HG02678 (cell line): ENCODE measurements around the gene SLC25A44.

Experiments used
- ATAC-seq: cut with Tn5 transposase; IDR thresholded peaks from one replicate; pipeline ENCODE4 v1.9.1; 2021; ENCODE audit warnings: mild to moderate bottlenecking, moderate library complexity; ENCODE audit not compliant: unreplicated experiment

The SLC25A44 gene

DNA sequence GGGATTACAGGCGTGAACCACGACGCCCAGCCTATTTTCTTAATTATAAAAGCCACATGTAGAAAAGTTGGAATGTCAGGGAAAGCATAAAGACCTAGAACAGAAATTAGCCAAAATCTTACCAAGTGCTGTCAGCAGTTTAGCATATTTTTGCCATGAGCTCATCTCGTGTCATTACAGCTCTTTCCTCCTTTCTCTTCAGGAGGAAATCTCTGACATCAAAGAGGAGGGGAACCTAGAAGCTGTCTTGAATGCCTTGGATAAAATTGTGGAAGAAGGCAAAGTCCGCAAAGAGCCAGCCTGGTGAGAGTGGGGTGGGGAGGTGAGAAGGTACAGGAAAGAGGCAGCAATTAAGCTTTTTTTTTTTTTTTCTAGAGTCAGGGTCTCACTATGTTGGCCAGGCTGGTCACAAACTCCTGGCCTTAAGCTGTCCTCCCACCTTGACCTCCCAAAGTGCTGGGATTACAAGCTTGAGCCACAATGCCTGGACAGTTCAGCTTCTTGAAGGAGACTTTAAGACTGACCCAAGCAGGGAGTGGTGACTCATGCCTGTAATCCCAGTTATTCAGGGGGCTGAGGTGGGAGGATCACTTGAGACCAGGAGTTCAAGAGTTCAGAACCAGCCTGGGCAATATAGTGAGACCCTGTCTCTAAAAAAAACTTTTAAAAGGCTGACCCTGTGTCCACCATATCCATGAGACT is 39.7 kb downstream of the SLC25A44 start:
- no peak for ATAC-seq

DNA sequence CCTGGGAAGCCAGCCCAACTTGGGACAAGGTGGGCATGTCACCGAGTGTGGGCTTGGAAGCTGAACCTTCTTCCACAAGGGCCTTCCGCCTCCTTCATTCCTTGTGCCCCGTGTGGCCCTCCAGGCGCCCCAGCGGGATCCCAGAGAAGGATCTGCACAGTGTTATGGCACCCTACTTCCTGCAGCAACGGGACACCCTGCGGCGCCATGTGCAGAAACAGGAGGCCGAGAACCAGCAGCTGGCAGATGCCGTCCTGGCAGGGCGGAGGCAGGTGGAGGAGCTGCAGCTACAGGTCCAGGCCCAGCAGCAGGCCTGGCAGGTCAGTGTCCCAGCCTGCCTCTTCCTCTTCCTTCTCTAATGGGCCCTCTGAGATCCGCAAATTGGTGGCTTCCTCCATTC is 42.3 kb downstream of the SLC25A44 start:
- ATAC-seq: no peak

DNA sequence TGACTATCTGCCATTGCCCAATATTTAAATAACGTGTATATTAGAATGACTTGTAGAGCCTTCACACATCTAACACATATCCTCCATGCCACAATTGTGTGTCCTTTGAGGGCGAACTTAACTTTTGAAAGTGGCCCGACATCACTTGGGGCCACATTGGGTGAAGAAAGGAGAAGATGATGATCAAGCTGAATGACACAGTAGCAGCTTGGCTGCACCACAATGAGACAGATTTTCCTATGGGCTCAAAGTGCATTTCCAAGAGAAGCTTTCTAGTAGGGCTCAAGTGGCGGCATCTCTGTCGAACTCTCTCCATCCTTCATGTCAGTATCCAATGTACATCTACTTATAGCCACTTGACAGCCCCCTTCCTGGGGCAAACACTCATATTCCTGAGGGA is 44.3 kb downstream of the SLC25A44 start:
- no peak for ATAC-seq

DNA sequence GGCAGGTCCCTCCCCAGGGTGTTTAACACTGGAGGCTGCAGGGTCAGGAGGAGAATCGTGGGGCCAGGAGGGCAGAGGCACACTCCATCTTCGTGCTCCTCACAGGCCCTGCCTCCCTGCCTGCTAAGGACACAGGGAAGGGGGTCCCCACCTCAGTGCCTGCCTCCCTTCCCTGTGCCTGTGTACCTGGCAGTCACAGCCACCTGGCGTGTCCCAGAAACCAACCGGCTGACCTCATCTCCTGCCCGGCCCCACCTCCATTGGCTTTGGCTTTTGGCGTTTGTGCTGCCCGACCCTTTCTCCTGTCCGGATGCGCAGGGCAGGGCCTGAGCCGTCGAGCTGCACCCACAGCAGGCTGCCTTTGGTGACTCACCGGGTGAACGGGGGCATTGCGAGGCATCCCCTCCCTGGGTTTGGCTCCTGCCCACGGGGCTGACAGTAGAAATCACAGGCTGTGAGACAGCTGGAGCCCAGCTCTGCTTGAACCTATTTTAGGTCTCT is 47.5 kb downstream of the SLC25A44 start:
- ATAC-seq: no peak

DNA sequence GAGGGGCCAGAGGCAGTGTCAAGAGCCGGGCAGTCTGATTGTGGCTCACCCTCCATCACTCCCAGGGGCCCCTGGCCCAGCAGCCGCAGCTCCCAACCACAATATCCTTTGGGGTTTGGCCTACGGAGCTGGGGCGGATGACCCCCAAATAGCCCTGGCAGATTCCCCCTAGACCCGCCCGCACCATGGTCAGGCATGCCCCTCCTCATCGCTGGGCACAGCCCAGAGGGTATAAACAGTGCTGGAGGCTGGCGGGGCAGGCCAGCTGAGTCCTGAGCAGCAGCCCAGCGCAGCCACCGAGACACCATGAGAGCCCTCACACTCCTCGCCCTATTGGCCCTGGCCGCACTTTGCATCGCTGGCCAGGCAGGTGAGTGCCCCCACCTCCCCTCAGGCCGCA is 48.0 kb downstream of the SLC25A44 start, which contains the start of gene BGLAP:
TSS of gene BGLAP (plus strand) at position 259 of the 400 bp plus-strand sequence. CDS start at position 307, 48 bp downstream.
- ATAC-seq: no peak

DNA sequence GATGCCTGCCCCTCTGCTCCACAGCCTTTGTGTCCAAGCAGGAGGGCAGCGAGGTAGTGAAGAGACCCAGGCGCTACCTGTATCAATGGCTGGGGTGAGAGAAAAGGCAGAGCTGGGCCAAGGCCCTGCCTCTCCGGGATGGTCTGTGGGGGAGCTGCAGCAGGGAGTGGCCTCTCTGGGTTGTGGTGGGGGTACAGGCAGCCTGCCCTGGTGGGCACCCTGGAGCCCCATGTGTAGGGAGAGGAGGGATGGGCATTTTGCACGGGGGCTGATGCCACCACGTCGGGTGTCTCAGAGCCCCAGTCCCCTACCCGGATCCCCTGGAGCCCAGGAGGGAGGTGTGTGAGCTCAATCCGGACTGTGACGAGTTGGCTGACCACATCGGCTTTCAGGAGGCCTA is 48.8 kb downstream of the SLC25A44 start:
- no peak for ATAC-seq

DNA sequence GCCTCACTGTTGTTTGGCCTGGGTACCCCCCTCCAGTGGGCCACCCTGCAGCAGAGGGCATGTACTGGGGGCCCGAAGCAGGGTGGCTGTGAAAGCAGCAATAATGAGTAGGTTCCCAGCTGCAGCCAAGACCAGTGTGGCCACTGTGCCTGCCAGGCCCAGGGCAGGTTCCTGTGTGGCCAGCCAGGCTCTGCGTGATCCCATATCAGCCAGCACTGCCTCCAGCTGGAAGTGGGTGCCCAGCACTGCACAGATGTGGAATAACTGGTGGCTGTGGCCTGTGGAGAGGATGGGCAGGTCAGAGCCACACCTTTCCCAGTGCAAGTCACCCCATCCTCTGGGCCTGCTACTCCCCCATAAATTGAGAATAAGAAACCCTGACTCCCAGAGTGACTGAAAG is 50.2 kb downstream of the SLC25A44 start:
- ATAC-seq: no peak

DNA sequence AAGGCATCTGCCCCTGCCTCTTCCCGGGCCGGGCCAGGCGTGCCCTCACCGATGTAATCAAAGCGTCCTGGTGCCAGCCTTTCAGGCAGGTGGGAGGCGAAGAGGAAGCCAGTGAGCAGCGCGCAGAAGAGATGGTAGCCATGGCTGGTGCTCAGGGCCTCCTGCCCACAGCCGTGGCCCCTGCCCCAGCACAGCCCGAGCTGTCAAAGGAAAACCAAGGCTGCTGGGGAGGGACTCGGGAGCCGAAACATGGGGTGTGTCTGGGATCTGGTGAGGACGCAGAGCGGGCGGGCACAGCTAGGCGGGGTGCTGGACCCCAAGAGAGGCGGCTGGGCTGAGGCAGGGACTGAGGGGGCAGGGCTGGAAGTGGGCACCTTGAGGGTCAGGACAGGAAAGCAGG is 50.8 kb downstream of the SLC25A44 start:
- ATAC-seq: no peak

DNA sequence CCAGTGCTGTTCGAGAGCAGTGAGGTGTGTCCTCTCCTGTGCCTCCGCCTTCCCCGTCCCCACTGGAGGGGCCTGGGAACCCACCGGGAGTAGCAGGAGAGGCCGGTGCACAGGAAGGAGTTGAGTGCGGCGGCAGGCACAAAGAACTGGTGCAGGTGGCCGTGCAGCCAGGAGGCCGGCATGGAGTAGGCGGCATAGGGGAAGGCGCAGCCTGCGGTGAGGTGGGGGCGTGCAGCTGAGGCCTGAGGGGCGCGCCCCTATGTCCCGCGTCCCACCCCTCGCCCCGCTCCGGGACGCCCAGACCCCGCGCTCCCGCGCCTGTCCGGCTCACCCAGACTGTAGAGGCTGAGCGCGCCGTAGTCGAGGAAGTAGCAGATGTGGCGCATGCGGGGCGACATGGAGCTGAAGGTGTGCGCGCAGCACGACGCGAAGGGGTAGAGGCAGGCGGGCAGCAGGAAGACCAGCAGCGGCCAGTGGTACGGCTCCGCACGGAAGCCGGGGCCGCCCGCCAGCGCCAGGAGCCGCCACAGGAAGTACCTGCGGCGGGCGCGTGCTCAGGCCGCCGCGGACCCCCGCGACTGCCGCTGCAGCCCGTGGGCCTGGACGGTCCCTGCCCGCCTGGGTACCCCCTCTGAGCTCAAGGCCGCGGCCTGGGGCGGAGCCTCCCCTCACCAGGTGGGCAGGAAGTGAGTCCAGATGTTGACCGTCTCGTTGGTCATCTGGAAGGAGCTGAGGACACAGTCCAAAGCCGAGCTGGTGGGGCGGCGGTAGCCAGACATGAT is 51.7 kb downstream of the SLC25A44 start:
- ATAC-seq: no peak

DNA sequence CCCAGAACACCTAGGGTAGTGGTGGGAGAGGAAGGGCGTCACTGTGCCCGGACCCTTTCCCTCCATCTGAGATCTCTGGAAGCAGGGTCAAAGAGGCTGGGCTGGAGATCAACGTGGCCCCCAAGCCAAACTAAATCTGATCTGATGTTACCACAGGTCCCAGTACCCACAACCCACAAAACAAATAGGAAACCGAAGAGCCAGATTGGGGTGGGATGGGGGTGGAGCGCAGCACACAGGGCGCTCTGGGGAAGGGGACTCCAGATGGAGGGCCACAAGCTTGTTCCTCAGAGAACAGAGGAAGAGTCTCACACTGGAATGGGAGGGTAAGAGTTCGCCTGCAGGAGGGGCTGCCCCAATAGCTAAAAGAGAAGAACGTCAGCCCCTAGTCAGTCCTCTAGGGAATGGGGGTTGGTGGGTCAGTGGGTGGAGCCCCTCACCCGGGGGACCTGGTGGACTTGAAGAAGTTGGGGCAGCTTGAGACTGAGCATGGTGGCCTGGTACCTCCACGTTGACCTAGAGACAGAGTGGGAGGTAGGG is 52.4 kb downstream of the SLC25A44 start:
- no peak for ATAC-seq

DNA sequence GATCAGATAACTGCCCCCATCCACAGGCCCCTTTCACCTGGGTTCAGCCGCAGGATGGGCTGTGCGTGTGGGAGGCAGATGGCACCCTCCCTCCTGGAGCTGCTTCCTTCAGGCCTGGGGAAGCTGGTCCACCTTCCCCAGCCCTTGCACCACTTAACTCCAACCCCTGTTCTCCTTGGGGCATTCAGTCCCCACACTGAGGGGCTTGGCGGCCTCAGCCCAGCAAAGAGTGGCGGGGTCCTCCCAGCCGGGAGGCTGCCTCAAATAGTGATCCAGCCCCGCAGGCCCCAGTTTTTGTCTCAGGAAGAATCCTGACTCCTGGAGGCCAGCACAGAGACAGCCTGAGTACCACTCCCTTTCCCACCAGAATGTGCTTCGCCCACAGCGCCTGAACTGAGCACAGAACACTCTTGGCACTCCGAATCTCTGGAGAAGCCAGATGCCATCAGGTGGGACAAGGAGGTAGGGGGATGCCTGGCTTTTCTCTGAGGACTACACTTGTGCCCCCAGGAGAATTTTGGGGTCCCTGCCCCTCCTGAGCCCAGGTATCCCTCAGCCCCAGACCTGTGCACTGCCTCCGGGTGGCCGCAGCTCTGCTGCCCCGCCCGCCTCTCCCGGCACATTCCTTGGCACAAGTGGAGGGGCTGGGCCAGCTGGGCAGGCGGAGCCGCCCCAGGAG is 53.0 kb downstream of the SLC25A44 start:
- ATAC-seq: no peak

DNA sequence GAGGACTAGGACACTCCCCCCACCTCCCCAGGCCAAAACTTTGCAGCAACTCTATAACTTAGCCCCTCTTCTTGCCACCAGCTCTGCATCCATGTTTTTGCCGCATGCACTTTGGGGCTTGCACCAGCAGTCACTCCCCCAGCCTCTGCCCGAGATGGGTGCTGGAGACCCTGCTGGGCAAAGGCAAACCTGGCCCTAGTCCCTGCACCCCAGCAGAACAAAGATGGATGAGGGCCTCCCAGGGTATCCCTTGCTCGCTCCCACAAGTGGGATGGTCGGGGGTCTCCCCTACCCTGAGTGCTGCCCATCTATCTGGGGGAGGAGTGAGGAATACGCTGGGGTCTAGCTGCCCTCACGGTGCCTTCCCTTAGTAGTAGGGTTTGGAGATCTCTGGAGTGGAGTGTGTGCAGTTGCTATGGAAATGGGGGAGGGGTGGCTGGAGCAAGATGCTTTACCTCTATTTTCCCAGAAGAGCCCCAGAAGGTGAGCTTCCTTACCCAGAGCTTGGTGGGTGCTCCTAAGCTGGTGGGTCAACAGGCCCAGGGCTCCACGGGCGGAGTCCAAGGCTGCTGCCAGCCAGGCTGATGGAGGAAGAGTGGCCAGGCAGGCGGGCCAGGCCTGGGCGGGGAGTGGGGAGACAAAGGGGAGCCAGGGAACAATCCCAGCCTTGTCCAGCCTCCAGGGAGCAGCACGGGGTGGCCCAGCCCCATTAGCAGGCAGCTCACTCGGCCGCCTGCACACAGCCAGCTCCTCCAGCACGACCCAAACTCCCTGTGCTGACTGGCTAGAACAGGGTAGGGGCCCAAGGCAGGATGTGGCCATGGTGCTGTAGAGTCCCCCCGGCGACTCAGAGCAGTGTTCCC is 53.8 kb downstream of the SLC25A44 start, which contains the start of gene PAQR6:
TSS of gene PAQR6 (minus strand) at position 597 of the 863 bp plus-strand sequence. CDS start 1,325 bp downstream, outside the sequence.
- ATAC-seq: no peak

DNA sequence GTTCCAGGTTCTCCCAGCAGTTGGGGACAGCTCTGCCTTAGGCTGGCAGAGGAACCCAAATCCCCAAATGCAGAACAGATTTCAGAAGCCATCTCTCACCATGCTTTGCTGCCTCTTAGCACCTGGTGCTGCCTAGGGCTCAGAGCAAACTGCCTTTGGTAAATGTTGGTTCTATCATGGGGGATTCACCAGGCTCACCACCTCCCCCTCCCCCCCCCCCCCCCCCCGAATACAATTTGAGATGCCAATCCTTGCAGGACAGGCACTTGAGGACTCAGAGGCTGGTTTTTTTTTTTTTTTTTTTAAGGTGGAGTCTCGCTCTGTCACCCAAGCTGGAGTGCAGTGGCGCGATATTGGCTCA is 54.4 kb downstream of the SLC25A44 start:
- no peak for ATAC-seq

DNA sequence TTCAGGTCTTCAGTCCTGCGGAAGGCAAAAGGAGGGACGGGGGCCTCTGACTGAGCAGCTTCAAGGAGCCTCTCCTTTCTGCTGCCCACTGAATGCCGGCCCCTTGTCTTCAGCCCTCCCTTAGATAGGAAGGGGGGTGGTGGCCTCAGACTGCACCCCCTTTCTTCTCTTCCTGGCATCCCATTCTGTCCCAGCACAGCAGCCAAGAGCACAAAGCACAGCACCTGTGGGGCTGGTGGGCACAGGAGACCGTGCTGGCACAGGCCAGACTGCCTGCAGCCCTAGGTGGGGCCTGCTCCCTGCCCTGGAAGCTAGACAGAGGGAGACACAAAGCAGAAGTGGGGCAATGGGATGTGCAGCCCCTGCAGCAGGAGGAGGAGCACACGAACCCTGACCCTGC is 55.7 kb downstream of the SLC25A44 start:
- ATAC-seq: no peak

DNA sequence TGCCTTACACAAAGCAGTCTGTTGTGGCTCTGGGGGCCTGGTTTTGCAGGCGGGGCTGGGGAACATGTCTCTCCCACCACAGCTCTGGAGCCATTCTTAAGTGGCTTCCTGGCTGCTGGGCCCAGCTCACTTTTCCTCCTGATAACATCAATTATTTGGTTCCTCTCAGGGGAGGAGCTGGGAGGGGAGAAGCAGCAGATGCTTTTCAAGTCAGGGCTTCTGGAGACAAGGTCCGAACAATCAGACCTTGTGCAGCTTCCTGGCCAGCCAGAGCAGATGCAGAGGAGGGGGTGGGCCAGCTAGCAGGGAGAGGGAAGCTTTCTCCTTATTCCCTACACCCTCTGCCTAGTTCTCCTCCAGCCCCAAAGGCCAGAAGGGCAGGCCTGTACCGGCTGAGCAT is 57.6 kb downstream of the SLC25A44 start:
- no peak for ATAC-seq

DNA sequence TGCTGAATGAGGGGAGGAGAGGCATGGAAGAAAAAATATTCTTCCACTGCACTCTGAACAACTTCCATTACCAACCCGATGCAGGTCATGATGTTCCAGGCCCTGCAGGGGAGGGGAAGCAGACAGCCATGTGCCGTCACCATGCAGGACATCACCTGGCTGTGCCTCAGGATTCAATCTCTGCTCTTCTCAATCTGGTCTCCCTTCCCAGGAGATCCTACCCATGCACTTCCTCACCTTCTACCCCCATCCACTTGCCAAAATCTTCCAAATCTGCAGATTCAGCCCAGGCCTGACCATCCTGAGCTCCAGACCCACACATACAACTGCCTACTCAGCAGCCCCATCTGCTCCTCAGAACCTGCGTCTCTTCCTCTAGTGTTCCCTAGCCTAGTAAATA is 59.7 kb downstream of the SLC25A44 start:
- no peak for ATAC-seq

DNA sequence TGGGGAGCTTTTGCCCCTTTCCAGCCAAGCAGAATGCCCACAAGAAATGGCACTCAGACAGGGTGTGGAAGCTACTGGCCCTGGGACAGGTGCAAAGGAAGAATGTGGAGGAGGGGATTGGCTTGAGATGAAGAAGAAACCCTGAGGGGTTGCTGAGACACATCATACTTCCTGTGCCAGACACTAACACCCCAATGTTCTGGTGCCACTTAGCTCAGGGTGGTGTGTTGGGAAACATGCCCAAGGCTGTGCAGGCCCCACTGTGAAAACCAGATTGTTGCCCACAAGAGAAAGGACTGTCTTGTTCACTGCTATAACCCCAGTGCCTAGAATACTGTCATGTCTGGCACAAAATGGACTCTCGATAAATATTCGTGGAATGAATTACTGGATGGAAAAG is 63.8 kb downstream of the SLC25A44 start:
- no peak for ATAC-seq

DNA sequence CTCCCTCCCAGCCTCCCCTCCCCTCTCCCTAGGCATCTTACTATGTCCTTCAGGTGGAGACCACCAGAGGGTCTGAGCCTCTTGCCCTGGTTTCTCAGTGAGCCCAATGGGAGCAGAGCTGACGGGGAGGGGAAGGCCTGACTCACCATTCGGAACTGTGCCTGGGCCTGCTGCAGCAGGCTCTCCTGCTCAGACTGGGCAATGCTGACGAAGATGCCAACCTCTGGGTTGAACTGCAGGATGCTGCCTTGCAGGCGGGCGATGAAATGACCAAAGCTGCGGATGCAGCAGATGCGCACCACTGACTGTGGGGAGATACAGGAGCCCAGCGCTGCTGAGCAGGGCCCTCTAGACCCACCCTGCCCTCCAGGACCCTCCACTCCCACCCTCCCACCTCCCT is 65.0 kb downstream of the SLC25A44 start:
- ATAC-seq: no peak

DNA sequence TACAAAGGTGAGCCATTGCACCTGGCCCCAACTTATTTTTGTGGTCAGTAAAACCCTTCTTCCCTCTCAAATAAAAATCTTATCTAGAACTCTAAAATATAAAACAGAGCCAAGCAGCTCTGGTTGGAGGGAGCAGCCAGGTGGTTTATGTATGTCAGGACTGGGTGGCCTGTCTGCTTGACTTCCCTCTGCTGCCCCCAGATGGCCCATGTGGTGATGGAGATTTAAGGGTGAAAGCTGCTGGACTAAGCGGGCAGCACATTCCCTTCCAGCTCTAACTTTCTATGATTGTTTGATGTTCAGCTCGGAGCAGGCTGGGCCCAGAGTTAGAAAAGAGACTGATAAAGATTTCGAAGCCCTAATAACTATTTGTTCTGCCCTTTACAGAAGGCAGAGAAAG is 65.9 kb downstream of the SLC25A44 start:
- ATAC-seq: no peak

DNA sequence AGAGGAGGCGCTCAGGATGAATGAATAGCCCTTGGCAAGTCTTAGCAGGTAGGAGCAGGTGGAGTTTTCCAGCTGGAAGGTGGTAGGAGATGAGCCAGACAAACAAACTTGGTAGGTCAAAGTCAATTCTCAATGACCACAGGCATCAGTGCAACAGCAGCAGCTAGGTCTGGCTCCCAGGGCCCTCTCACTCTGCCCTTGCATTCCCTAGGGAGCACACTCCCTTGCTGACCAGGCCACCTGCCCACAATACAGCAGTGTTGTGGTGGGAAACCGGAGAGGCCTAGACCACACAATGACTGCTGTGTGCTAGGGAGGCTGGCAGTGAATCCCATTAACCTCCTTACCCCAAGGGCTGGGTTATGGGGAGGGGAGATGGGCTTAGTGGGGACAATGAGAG is 67.0 kb downstream of the SLC25A44 start:
- ATAC-seq: no peak
